CD4-positive, alpha-beta T cell treated with Interleukin-21 for 1 hour (primary cell): ENCODE results near the gene TPM4.
A peak's percentile ranks its signal among the peaks of the same experiment; 100 is the strongest.
"Not testable (repeated sequence)": the region's sequence is repeated elsewhere in the genome, so short reads cannot be mapped to it uniquely, and the experiment has no call there.

Source experiments
- DNase-seq: peaks from one replicate; pipeline ENCODE4 v3.0.0-alpha.2; 2020

The TPM4 gene

DNA sequence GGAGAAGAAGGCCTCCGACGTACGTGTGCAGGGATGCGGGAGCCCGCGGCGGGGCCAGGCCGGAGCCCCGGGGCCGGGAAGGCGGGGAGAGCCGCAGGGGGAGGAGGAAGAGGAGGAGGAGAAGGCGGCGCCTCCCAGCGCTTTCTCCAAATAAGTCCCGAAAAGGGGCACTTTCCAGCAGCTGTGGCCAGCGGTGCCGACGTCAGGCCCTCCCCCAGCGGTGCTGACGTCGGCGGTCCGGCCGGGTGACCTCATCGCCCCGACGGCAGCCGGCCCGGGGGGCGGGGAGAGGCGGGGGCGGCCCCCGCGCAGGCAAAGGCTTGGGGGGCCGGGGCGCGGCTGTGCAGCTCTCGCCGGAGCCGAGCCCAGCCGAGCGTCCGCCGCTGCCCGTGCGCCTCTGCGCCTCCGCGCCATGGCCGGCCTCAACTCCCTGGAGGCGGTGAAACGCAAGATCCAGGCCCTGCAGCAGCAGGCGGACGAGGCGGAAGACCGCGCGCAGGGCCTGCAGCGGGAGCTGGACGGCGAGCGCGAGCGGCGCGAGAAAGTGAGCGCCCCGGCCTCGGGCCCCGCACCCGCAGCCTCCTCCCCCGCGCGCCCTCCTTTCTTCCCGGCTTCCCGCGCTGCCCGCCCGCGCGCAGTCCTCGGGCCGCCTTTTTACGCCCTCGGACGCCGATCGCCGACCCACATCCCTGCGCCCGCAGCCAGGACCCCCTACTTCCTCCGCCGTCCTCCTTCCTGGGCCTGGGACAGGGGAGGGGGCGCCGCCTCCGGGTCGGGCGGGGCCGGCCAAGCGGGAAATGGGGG, at the start of gene TPM4:
Gene TPM4 (plus strand): TSS at position 342 of the 804 bp plus-strand sequence. CDS start 71 bp downstream, at position 413.
- DNase-seq, result peak; percentile 91

DNA sequence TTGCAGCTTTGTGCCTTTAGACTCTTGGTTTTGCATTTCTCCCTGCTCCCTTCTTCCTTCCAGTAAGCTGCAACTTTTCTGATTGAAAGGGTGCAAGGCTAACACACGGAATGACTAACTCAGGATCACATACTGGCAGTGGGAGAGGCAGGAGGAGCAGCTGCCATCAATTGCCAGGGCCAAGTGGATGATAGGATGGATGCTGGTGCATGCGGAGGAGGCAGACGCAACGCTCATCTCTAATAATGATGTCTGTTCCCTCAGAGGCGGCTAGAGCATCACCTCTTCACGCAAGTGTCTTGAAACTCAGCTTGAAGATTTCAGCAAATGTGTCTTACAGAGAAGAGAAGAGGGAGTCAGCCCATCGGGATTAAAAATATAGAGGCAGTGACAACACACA, 49.5 kb upstream of the TPM4 start:
- DNase-seq, result no peak

DNA sequence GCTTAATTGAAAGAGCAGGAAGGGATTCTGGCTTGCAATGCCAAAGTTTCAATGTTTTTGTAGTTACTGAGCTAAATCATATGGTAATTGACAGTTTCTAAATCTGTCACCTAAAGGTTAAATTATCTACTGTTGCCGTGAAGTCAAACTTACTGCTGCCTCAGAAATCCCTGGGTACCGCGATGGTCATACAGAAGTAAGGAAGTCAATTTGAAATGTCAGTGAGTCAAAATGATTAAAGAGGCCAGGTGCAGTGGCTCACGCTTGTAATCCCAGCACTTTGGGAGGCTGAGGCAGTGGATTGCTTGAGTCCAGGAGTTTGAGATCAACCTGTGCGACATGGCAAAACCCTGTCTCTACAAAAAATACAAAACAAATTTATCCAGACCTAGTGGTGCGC, 48.8 kb upstream of the TPM4 start:
- DNase-seq, result no peak

DNA sequence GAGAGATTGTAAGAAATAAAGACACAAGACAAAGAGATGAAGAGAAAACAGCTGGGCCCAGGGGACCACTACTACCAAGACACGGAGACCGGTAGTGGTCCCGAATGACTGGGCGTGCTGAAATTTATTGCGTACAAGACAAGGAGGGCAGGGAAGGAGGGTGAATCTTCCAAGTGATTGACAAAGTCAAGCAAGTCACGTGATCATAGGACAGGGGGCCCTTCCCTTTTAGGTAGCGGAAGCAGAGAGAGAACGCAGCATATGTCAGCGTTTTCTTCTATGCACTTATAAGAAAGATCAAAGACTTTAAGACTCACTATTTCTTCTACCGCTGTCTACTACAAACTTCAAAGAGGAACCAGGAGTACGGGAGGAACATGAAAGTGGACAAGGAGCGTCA, 46.1 kb upstream of the TPM4 start:
- not testable (repeated sequence) for DNase-seq

DNA sequence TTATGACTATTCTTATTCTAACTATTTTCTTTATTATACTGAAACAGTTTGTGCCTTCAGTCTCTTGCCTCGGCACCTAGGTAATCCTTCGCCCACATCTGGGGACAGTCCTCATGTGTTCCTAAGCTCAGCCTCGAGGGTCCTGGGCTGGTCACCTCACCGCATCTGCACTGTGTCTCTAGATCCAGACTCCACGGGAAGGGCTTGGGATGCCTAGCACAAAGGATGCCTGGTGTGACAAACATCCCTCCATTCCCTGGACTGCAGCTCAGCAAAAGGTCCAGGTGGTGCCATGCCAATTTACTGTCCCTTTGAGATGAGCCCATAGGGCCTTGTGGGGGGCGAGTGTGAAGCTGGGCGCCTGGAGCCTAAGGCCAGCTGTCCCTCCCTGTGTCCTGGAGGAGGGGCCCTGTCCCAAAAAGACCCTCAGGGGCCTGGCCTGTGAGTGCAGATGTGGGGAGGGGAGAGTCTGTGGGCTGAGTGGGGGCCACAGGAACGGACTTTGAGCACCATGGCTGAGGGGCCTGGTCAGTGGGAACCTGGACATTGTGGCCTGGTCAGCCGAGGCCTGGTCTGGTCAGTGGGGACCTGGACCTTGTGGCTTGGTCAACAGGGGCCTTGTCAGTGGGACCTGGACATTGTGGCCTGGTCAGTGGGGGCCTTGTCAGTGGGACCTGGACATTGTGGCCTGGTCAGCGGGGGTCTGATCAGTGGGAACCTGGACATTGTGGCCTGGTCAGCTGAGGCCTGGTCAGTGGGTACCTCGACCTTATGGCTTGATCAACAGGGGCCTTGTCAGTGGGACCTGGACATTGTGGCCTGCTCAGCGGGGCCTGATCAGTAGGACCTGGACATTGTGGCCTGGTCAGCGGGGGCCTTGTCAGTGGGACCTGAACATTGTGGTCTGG, 45.1 kb upstream of the TPM4 start:
- no peak for DNase-seq

DNA sequence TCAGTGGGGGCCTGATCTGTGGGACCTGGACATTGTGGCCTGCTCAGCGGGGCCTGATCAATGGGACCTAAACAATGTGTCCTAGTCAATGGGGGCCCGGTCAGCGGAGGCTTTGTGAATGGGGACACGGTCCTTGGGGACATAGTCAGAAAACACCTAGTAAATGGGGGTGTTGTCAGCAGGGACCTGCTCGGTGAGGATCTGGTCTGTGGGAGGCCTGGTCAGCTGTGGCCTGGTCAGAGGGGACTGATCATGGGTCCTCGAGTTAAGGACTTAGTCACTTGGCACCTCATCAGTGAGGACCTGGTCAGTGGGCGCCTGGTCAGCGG, 44.5 kb upstream of the TPM4 start:
- no peak for DNase-seq

DNA sequence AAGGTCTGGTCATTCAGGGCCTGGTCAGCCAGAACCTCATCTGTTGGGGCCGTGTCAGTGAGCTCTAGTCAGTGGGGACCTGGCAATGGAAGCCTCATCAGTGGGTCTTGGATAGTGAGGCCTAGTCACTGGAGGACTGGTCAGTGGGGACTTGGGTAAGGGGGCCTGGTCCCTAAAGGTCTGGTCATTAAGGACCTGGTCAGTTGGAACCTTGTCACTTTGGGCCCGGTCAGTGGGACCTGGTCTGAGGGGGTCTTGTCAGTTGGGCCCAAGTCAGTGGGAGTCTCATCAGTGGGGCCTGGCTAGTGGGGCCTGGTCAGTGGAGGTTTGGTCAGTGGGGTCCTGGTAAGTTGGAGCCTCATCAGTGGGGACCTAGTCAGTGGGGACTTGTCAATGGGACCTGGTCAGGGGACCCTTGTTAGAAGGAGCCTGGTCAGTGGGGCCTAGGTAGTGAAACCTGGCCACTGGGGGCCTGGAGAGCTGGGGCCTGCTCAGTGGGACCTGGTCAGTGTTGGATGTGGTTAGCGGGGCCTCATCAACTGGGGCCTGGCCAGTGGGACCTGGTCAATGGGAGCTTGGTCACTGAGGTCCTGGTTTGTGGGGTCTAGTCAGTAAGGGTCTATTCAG, 43.7 kb upstream of the TPM4 start:
- DNase-seq, result no peak

DNA sequence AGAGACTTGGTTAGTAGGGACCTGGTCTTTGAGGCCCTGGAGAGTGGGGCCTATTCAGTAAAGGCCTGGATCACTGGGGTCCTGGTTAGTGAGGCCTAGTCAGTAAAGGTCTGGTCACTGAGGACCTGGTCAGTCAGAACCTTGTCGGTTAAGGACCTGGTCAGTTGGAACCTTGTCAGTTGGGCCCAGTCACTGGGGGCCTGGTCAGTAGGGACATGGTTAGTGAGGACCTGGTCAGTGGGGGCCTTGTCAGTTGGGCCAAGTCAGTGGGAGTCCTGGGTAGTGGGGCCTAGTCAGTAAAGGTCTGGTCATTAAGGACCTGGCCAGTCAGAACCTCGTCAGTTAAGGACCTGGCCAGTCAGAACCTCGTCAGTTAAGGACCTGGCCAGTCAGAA, 43.2 kb upstream of the TPM4 start:
- no peak for DNase-seq

DNA sequence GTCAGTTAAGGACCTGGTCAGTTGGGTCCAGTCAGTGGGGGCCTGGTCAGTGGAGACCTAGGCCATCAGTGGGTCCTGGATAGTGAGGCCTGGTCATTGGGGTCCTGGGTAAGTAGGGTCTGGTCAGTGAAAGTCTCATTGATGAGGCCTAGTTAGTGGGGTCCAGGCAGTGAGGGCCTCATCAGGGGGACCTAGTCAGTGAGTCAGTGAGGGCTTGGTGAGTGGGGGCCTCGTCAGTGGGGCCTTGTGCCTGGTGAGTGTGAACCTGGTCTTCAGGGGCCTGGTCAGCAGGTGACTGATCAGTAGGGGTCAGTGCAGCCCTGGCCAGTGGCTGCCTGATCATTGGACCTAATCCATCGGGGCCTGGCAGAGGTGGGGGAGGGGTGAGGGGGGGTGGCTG, 42.6 kb upstream of the TPM4 start:
- no peak for DNase-seq

DNA sequence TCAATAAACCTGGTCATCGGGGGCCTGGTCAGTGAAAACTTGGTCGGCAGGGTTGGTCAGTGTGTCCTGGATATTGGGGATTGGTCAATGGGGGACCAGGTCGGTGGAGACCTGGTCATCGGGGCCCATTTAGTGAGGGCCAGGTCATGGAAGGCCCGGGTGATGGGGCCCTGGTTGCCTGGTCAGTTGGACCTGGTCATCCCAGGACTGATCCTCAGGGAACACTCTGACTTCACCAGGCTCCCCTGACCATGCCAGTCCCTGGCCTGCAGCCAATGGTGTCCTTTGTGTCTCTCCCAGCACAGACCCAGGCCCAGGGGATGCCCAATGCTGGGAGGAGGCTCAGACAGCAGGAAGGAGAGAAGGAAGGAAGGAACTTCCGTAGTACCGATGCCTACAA, 42.1 kb upstream of the TPM4 start:
- DNase-seq, result no peak

DNA sequence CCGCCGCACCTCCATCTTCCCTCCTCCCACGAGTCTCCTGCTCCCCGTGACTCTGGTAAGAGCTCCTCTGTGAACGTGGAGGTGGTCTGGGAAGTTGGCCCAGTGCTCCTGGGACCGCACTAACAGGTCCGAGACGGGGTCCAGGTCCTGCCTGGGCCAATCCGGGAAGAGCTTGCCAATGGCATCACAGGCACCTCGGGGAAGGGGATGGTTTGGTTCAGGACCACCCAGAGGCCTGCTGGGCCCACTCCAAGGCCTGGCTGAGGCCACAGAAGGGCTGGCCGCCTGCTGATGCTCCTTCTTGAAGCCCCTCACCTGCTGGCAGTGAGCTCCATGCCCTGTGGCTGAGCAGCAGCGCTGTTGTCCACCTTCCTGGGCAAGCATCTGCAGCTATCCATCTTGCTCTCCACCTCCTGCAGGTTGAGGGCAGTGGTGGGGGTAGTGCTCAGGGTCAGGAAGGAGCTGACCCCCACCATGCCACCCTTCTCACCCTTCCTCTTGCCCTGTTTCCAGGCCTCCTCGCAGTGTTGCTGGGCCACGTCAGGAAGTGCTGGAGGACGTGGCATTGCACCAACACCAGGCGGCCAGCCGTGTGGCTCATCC, 41.2 kb upstream of the TPM4 start:
- no peak for DNase-seq

DNA sequence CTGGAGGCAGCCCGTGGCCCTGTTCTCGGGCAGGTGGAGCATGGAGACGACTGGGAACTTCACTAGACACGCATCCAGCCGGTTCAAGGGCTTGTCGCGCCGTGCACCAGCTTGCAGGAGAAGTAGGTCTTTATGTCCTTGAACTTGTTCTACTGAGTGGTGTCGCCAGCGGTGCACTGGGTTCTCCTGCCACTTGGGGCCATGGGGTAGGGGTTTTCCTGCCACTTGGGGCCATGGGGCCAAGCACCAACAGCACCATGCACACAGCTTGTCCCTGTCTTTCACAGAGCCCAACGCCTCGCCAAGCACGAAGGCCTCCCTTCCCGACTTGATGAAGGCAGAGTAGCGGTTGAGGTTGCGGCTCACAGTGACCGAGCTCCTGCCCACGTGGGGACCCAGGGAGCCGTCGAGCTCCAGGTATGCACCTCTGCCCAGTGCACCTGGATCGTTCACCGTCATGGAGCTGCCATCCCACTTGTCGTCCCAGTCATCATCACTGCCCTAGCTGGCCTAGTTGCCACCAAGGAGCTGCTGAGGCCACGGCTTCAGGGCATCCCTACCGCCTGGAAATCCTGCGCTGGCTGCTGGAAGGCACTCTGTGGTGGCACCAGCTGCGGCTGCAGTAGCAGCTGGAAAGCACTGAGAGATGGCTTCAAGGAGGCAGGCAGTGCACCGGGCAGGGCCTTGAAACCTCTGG, 40.5 kb upstream of the TPM4 start:
- DNase-seq, result no peak

DNA sequence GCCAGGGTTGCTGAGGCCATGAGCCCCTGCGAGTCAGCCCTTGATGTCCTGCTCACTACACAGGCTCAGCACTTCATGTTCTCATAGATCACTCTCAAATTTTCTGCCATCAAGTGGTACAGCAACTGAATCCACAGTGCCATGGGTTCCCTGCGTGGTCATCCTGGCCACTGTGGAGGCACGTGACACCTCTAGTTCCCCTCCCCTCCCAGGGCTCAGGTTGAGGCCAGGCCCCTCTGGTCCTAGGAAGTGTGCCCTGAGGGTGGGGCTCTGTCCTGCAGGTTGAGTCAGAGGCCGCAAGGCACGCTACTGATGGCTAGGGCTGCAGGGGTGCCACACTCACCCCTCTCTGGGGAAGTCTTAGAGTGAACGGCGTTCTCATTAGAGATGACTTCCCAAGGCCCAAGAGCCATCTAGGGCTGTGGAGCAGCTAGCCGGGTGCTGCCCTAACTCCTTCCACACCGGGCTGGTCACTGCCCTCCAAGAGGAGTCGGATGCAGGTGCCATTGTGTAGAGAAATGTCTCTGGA, 39.8 kb upstream of the TPM4 start:
- no peak for DNase-seq

DNA sequence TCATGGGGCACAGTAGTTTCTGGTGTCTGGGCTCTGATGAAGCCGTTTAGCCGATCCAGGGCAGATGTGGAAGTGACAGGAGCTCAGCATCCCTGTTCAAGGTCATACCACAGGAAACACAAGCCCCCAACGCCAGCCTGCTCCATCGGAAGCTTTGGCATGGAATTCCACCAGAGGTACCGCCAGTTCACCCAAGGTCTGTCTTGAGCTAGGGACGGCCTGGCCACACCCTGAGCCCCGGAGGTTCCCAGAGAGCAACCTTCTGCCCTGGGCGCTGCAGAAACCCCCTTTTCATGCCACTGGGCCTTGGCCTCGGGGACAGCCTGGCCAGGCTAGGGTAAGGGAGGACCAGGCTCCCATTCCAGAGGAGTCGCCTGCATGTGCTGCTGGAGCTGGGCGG, 39.4 kb upstream of the TPM4 start:
- DNase-seq, result no peak

DNA sequence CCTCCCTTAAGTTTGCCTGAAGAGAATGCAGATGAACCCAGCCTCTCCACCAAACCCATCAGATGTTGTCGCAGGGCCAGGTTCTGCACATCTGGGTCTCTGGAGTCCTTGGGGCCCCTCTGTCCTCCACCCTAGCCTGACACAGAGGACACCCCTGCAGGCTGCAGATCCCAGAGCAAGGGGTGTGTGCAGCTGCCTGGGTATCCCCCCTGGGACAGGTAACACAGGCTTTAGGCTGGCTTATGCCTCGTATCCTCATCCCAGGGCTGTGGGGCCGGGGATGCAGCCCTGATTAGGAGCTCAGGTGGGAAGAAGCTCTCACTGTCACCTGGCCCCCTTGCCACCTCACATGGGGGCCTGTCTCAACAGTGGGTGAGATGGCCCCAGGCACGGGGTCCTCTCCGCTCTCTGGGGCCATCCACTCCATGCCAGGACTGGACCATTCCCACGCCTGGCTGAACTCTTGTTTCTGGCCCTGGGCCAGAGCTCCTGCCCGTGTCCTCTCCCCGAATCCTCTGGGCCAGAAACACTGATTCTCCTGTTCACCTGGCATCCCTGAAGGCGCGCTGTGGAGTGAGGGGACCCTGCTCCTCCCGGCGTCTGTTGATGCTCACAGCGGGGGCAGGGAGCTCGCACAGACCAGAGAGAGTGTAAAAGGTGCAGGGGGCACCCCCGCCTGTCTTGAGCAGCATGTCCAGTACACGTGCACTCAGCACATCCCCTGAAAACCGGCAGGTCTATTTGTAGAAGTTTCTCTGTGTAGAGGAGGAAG, 38.7 kb upstream of the TPM4 start:
- no peak for DNase-seq

DNA sequence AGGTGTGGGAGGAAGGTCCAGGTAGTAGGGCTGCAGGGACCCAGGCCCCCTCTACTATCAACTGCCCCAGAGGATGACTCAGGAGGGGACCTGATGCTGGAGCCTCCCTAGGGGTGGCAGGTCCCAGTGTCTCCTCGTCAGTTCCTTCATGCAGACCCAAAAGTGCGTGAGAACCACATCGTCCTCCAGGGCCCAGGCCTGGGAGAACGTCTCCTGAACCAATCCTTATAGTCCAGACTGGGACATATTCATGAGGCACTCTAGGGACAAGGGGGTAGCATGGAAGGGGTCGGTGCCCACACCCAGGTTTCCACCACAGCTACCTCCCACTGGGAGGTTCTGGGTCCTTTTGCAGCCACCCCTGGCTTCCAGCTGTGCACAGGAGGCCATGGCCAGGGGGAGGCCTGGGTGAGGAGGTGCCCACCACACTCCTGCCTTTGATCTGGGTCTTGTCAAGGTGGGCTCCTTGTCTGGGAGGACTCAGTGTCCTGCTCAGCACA, 38.0 kb upstream of the TPM4 start:
- no peak for DNase-seq

DNA sequence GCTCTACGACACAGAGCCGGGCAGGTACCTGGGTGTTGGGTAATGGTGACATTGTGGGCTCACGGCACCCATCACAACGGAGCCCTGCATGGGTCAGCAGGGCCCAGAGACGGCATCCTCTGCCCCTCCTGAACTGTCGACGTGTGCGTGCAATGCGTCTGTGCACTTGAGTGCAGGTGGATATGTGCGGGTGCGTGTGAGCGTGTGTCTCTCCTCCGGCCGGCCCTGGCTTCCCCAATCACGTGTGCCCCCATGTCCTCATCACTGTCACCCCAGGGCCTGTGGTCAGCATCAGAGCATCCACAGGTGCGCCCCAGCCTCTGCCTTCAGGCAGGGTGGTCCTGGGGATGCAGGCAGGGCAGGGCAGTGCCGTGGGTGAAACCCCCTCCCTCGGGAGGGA, 37.2 kb upstream of the TPM4 start:
- no peak for DNase-seq

DNA sequence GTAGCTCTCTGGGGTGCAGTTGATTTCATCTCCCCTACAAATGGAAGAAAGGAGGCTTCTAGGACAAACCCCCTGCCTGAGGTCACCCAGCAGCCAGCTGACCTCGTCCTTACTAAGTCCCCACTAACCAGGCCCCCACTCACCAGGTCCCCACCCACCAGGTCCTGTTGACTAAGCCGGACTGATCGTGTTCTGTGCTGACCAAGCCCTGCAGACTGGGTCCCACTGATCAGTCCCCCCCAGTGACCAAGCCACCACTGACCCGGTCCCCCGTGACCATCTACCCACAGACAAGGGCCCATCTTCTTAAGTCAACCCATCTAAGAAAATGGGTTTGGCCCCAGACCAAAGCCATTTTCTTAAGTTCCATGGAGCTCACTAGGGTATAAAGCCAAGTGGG, 36.8 kb upstream of the TPM4 start:
- DNase-seq, result no peak

DNA sequence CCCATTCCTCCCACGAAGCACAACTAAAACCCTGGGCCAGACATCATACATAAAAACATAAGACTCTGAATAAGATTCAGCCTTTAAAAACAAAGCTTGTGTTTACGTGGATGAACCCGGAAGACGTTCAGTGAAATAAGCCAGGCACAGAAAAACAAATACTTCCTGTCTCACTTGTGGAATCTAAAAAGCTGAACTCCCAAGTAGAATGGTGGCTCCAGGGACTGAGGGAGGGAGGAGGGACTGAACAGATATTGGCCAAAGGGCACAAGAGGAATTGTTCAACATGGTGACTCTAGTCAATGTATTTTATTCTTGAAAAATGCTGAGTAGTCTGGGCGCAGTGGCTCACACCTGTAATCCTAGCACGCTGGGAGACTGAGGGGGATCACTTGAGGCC, 35.7 kb upstream of the TPM4 start:
- DNase-seq, result no peak

DNA sequence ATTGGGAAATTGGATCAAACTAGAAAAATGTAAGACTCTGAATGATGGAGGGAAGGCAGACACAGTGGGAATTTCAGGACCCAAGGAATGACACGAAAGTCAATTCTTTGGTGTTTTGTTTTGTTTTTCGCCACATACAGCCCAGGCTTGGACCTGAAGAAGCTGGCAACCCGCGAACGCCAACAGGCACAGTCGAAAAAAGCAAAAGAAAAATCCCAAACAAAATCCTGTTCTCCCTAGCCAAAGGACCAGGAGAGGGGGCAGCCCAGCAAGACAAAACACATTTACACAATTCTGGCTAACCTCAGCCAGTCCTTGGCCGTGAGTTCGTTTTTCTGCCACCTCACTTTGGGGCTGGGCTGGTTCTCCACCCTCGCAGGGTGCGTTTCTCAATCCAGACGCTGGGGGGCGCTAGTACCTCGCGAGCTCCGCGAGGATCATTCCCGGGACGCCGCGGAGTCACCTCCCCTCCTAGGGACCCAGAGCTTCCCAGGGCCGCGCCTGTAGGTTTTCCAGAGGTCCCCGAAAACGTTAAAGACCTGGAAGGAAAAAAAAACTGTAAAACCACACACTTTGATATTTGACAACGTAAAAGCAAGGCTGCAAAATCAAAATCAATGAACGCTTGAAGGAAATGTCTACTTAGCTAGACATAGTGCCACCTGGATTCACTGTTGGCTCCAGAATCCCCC, 34.9 kb upstream of the TPM4 start:
- DNase-seq, result peak; percentile 75

DNA sequence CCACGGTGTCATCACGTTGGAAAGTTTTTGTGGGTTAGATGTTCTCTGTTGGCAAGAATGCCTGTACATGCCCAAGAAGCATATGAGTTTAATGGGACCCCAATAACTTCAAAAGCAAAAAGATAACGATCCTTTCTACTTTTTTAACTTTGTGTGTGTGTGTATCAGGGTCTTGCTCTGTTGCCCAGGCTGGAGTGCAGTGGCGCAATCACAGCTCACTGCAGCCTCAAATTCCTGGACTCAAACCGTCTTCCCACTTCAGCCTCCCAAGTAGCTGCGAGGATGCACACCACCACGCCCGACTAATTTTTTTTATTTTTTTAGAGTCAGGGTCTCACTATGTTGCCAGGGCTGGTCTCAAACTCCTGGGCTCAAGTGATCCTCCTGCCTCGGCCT, 34.3 kb upstream of the TPM4 start:
- no peak for DNase-seq
